SK-N-SH (cell line): Measurements from ENCODE around the gene EEFSEC. TPM values are rescaled to one million over a fixed set of nuclear protein-coding genes. Genes with fewer than 3 reads are reported as not detected.
A peak's percentile ranks its signal among the peaks of the same experiment; 100 is the strongest.

Source experiments
- CTCF ChIA-PET: fragments of 300-600, 350-600 bp; formaldehyde crosslinking; extraction: SDS; loops from one replicate; lab custom pipeline; 2021; lab: Yijun Ruan, JAX
- POLR2A ChIA-PET: fragments of 350-600 bp; sonication (Branson Sonifier 250); formaldehyde crosslinking; extraction: SDS; loops from one replicate; lab custom pipeline; 2020; ENCODE audit warnings: antibody characterized with exemption, inconsistent platforms; lab: Yijun Ruan, JAX
- DNase-seq: peaks from one replicate; pipeline ENCODE4 v3.0.0; 2012
- H2AFZ ChIP-seq: fragments of 200-600 bp; sonication (generic); 2 replicates; pipeline ENCODE4 v1.8.1; 2016; ENCODE audit warnings: antibody characterized with exemption, mild to moderate bottlenecking, low read depth
- H3F3A ChIP-seq: fragments of 200-600 bp; sonication (generic); replicated peaks from 2 replicates; pipeline ENCODE3; 2016; ENCODE audit warnings: antibody characterized with exemption, mild to moderate bottlenecking; ENCODE audit not compliant: insufficient read depth
- H3K27ac ChIP-seq, 2 experiments: fragments of 200-500 bp in 1 of 2; fragments of 200-600 bp in 1 of 2; sonication (Bioruptor generic) in 1 of 2; sonication (generic), shearing (Covaris generic) in 1 of 2; 2 replicates each; pipeline versions ENCODE4 v1.5.1 to v1.6.1; 2014 to 2016; ENCODE audit warnings: low read depth in 2 of 2, inconsistent platforms in 1 of 2, low read length in 1 of 2, mild to moderate bottlenecking in 1 of 2, mixed read lengths in 1 of 2
- H3K27me3 ChIP-seq: fragments of 200-600 bp; sonication (generic), shearing (Covaris generic); 2 replicates; pipeline ENCODE4 v1.6.1; 2016; ENCODE audit warnings: mixed run types; ENCODE audit not compliant: insufficient read depth
- H3K36me3 ChIP-seq, 2 experiments: fragments of 200-500 bp in 1 of 2; fragments of 200-600 bp in 1 of 2; sonication (Bioruptor generic) in 1 of 2; sonication (generic) in 1 of 2; replicated peaks in 1 of 2; 2 replicates each; pipeline versions ENCODE3 to v1.5.1; 2014 to 2016; ENCODE audit warnings: low read length in 1 of 2, mild to moderate bottlenecking in 1 of 2; ENCODE audit not compliant: insufficient read depth in 2 of 2, control insufficient read depth in 1 of 2
- H3K4me1 ChIP-seq, 2 experiments: fragments of 200-500 bp in 1 of 2; fragments of 200-600 bp in 1 of 2; sonication (Bioruptor generic) in 1 of 2; sonication (generic), shearing (Covaris generic) in 1 of 2; 2 replicates each; pipeline versions ENCODE4 v1.5.1 to v1.6.1; 2014 to 2016; ENCODE audit warnings: low read depth in 1 of 2, low read length in 1 of 2, mixed run types in 1 of 2; ENCODE audit not compliant: insufficient read depth in 2 of 2, control insufficient read depth in 1 of 2
- H3K4me2 ChIP-seq: fragments of 200-600 bp; sonication (generic), shearing (Covaris generic); 2 replicates; pipeline ENCODE4 v1.6.1; 2017; ENCODE audit warnings: mixed run types
- H3K4me3 ChIP-seq, 2 experiments: fragments of 200-500 bp in 1 of 2; fragments of 200-600 bp in 1 of 2; sonication (Bioruptor generic) in 1 of 2; sonication (generic), shearing (Covaris generic) in 1 of 2; 2 replicates each; pipeline versions ENCODE4 v1.5.1 to v1.8.1; 2014 to 2016; ENCODE audit warnings: low read depth in 2 of 2, inconsistent platforms in 1 of 2, low read length in 1 of 2, mild to moderate bottlenecking in 1 of 2, mixed read lengths in 1 of 2, moderate library complexity in 1 of 2
- H3K79me2 ChIP-seq: fragments of 200-600 bp; sonication (generic); 2 replicates; pipeline ENCODE4 v1.8.1; 2017; ENCODE audit warnings: mild to moderate bottlenecking; ENCODE audit not compliant: insufficient read depth
- H3K9ac ChIP-seq: fragments of 200-600 bp; sonication (generic); 2 replicates; pipeline ENCODE4 v1.6.1; 2017; ENCODE audit warnings: mixed run types
- H3K9me2 ChIP-seq: fragments of 200-600 bp; sonication (generic); 2 replicates; pipeline ENCODE4 v1.6.1; 2017; ENCODE audit warnings: mixed run types
- H3K9me3 ChIP-seq: fragments of 200-600 bp; sonication (generic); 2 replicates; pipeline ENCODE4 v1.6.1; 2017; ENCODE audit warnings: mixed run types, mild to moderate bottlenecking, moderate library complexity
- H4K20me1 ChIP-seq: fragments of 200-600 bp; sonication (generic); 2 replicates; pipeline ENCODE4 v1.6.1; 2017; ENCODE audit warnings: mild to moderate bottlenecking, mixed run types; ENCODE audit not compliant: insufficient read depth
- EP300 ChIP-seq, 2 experiments: IDR thresholded peaks; 2 replicates each; pipeline versions ENCODE4 v1.4.0 to v1.6.1; 2012; ENCODE audit warnings: borderline replicate concordance in 1 of 2, low read depth in 1 of 2, low read length in 1 of 2
- EZH2phosphoT487 ChIP-seq: fragments of 200-600 bp; sonication (generic); IDR thresholded peaks from 2 replicates; pipeline ENCODE4 v1.6.1; 2017; ENCODE audit warnings: low read depth, mixed run types, mild to moderate bottlenecking, antibody characterized with exemption, moderate library complexity, borderline replicate concordance
- FOSL2 ChIP-seq: IDR thresholded peaks from 2 replicates; pipeline ENCODE4 v1.4.0; 2012; ENCODE audit warnings: low read depth, mild to moderate bottlenecking, moderate library complexity, borderline replicate concordance
- FOXJ3 ChIP-seq: sonication (generic); formaldehyde crosslinking; IDR thresholded peaks from 2 replicates; pipeline ENCODE4 v1.5.1; 2020; ENCODE audit warnings: mild to moderate bottlenecking, missing genetic modification reagents
- MEF2A ChIP-seq: IDR thresholded peaks from 2 replicates; pipeline ENCODE4 v1.4.0; 2012; ENCODE audit warnings: low read depth, borderline replicate concordance
- MXI1 ChIP-seq: IDR thresholded peaks from 2 replicates; pipeline ENCODE4 v1.6.1; 2012; ENCODE audit warnings: mild to moderate bottlenecking, low read depth, low read length, improper control_type of control experiment
- RAD21 ChIP-seq: IDR thresholded peaks from 2 replicates; pipeline ENCODE4 v1.6.1; 2012; ENCODE audit warnings: mild to moderate bottlenecking, low read length
- RFX5 ChIP-seq: IDR thresholded peaks from 2 replicates; pipeline ENCODE4 v1.6.1; 2012; ENCODE audit warnings: mild to moderate bottlenecking, improper control_type of control experiment, low read length
- SIN3A ChIP-seq: IDR thresholded peaks from 2 replicates; pipeline ENCODE4 v1.6.1; 2012; ENCODE audit warnings: low read depth, mild to moderate bottlenecking, low read length, moderate library complexity, borderline replicate concordance
- SMC3 ChIP-seq: IDR thresholded peaks from 2 replicates; pipeline ENCODE4 v1.6.1; 2012; ENCODE audit warnings: low read depth, low read length, improper control_type of control experiment
- TAF1 ChIP-seq: IDR thresholded peaks from 2 replicates; pipeline ENCODE4 v1.6.1; 2012; ENCODE audit warnings: low read depth, mild to moderate bottlenecking, low read length, moderate library complexity, borderline replicate concordance
- WGBS: methylation state at CpG from one replicate; pipeline ENCODE4 v1.1.6; 2017; ENCODE audit warnings: low lambda C conversion rate; 5-methylcytosine and 5-hydroxymethylcytosine counted together
- polyA plus RNA-seq, 3 experiments: library from polyadenylated mRNA; depleted of rRNA; stranded (reverse); fragments of >200 nt; gene quantifications; 2 replicates each; pipeline ENCODE4 v1.2.3, GENCODE V29; 2012
- TF ChIP-seq, protein P1 (sequence below): fragments of 200-600 bp; sonication (generic); IDR thresholded peaks from 2 replicates; pipeline ENCODE4 v1.6.1; 2017; ENCODE audit warnings: antibody characterized with exemption, mild to moderate bottlenecking, moderate library complexity
- TF ChIP-seq, protein P2 (sequence below): IDR thresholded peaks from 2 replicates; pipeline ENCODE4 v1.4.0; 2012; ENCODE audit warnings: low read depth, borderline replicate concordance
- TF ChIP-seq, protein P3 (sequence below): fragments of 150-350 bp; IDR thresholded peaks from 2 replicates; pipeline ENCODE4 v1.6.1; 2017; ENCODE audit warnings: antibody characterized with exemption, low read length, low read depth, borderline replicate concordance
- TF ChIP-seq, protein P4 (sequence below): IDR thresholded peaks from 2 replicates; pipeline ENCODE4 v1.4.0; 2012; ENCODE audit warnings: low read depth, borderline replicate concordance
- TF ChIP-seq, protein P5 (sequence below): fragments of 150-350 bp; IDR thresholded peaks from 2 replicates; pipeline ENCODE4 v1.6.1; 2016; ENCODE audit warnings: mild to moderate bottlenecking, low read depth, low read length

EEFSEC gene
- polyA plus RNA-seq, 1 of the 3 experiments (the other 2 are of a cell fraction) = 12.4 TPM

DNA sequence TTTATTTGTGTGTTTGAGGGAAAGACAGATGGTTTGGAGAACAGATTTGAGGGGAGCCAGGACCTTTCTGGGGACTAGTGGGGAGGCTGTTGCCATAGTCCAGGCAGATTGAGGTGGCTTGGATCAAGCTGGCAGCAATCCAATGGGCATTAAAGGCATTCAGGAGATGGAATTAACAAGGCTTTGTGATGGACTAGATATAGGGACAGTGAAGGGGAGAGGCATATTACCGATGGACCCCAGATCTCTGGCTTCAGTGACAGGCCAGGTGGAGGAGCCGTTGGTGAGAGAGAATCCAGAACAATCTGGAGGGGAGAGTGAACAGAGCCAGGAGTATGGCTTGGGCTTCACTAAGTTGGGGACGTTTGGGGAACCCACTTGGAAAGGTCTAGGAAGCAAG lies 124.8 kb downstream of the EEFSEC start (continued):
- TF ChIP-seq SIN3A (no peak), SMC3 (no peak), RFX5 (no peak), FOSL2 (no peak)

DNA sequence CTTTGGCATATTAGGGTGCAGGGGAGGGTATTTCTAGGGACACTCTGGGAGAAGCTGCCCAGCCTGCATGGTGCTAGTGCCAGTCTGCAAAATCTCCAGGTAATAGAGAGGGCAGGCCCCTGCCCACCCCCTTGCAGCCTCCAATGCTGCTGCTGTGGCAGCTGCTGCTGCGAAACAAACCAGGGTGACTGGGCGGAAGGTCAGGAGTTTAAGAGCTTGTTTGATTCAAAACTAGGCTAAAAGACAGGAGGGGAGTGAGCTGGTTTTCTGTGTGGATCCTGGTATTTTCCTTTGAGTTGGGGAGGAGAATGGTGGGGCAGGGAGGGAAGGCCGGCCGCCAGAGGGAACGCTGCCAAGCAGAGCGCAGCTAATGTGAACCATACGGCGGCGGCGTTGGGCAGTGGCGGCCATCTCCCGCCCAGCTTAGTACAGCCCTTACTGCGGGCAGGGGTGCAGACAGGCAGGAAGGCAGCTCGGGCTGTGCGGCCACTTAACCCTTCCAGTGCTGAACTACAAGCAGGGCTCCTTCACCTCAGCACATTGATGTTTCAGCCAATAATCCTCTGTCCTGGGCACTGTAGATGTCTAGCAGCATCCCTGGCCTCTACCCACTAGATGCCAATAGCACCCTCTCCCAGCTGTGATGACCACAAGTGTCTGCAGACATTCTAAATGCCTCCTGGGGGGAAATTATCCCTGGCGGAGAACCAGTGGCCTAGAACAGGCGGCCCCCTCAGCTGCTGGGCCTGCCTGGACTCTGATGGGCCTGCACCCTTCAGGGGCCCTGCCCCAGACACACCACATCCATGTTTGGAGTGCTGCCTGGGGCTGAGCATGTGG lies 125.7 kb downstream of the EEFSEC start:
- CTCF ChIA-PET = interaction anchor here (0.7 to 2.6 kb wide), 27 partner anchors 9 to 219 kb away, joined by 3 to 12 read pairs (median 5); no protein-coding TSS in a partner anchor
- peak overlapping the region; percentile 62 to 100 for H3K27ac ChIP-seq
- no peak; the same call in 1 of the 2 replicates for TF ChIP-seq RAD21
- TF ChIP-seq SMC3 = no peak; the same call in 1 of the 2 replicates
- TF ChIP-seq, protein P1, sequence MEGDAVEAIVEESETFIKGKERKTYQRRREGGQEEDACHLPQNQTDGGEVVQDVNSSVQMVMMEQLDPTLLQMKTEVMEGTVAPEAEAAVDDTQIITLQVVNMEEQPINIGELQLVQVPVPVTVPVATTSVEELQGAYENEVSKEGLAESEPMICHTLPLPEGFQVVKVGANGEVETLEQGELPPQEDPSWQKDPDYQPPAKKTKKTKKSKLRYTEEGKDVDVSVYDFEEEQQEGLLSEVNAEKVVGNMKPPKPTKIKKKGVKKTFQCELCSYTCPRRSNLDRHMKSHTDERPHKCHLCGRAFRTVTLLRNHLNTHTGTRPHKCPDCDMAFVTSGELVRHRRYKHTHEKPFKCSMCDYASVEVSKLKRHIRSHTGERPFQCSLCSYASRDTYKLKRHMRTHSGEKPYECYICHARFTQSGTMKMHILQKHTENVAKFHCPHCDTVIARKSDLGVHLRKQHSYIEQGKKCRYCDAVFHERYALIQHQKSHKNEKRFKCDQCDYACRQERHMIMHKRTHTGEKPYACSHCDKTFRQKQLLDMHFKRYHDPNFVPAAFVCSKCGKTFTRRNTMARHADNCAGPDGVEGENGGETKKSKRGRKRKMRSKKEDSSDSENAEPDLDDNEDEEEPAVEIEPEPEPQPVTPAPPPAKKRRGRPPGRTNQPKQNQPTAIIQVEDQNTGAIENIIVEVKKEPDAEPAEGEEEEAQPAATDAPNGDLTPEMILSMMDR = no peak
- TF ChIP-seq SIN3A = no peak
- no peak for TF ChIP-seq TAF1
- TF ChIP-seq, protein P2, sequence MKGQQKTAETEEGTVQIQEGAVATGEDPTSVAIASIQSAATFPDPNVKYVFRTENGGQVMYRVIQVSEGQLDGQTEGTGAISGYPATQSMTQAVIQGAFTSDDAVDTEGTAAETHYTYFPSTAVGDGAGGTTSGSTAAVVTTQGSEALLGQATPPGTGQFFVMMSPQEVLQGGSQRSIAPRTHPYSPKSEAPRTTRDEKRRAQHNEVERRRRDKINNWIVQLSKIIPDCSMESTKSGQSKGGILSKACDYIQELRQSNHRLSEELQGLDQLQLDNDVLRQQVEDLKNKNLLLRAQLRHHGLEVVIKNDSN = 0 out of 2 replicates have a peak, but pooled peaks have one; percentile 26
- TF ChIP-seq, protein P3, sequence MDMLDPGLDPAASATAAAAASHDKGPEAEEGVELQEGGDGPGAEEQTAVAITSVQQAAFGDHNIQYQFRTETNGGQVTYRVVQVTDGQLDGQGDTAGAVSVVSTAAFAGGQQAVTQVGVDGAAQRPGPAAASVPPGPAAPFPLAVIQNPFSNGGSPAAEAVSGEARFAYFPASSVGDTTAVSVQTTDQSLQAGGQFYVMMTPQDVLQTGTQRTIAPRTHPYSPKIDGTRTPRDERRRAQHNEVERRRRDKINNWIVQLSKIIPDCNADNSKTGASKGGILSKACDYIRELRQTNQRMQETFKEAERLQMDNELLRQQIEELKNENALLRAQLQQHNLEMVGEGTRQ = no peak
- TF ChIP-seq MEF2A = no peak
- no peak for TF ChIP-seq MXI1
- no peak; the same call in 1 of the 2 replicates for TF ChIP-seq FOXJ3 (CRISPR knock-in tag)
- TF ChIP-seq, protein P4, sequence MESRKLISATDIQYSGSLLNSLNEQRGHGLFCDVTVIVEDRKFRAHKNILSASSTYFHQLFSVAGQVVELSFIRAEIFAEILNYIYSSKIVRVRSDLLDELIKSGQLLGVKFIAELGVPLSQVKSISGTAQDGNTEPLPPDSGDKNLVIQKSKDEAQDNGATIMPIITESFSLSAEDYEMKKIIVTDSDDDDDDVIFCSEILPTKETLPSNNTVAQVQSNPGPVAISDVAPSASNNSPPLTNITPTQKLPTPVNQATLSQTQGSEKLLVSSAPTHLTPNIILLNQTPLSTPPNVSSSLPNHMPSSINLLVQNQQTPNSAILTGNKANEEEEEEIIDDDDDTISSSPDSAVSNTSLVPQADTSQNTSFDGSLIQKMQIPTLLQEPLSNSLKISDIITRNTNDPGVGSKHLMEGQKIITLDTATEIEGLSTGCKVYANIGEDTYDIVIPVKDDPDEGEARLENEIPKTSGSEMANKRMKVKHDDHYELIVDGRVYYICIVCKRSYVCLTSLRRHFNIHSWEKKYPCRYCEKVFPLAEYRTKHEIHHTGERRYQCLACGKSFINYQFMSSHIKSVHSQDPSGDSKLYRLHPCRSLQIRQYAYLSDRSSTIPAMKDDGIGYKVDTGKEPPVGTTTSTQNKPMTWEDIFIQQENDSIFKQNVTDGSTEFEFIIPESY = peak; percentile 34; the same call in 1 of the 2 replicates
- TF ChIP-seq, protein P5, sequence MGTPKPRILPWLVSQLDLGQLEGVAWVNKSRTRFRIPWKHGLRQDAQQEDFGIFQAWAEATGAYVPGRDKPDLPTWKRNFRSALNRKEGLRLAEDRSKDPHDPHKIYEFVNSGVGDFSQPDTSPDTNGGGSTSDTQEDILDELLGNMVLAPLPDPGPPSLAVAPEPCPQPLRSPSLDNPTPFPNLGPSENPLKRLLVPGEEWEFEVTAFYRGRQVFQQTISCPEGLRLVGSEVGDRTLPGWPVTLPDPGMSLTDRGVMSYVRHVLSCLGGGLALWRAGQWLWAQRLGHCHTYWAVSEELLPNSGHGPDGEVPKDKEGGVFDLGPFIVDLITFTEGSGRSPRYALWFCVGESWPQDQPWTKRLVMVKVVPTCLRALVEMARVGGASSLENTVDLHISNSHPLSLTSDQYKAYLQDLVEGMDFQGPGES = no peak
- TF ChIP-seq EP300 (IDR thresholded peaks at IDR 0.05; ENCODE audit: borderline replicate concordance in 1 of 2, low read depth in 1 of 2, low read length in 1 of 2) = peak; percentile 74 to 90
- no peak for TF ChIP-seq EZH2phosphoT487

More for the DNA sequence above, 125.7 kb downstream of the EEFSEC start:
- peak overlapping the region; percentile 24; the same call in 1 of the 2 replicates for H3K9ac ChIP-seq
- H3K79me2 ChIP-seq = no peaks in the 10 kb centered on the region
- no peaks in the 10 kb centered on the region for H3K9me3 ChIP-seq
- no peaks in the 10 kb centered on the region for H4K20me1 ChIP-seq
- peaks cover 45 to 98% of the 10 kb centered on the region in 2 experiments for H3K4me1 ChIP-seq
- H3K36me3 ChIP-seq = no peaks in the 10 kb centered on the region
- peaks cover 8% of the 10 kb centered on the region for H3F3A ChIP-seq
- H3K4me3 ChIP-seq = no peak overlapping the region; a peak in 1 of 4 replicates
- H3K4me2 ChIP-seq = peak overlapping the region; percentile 75
- DNase-seq = peak; percentile 88
- WGBS = 5% methylated on average over 5 of the region's 17 CpGs
- no peak overlapping the region for H2AFZ ChIP-seq
- H3K27me3 ChIP-seq = no peaks in the 10 kb centered on the region
- POLR2A ChIA-PET = interaction anchor here (0.8 to 2.4 kb wide), 17 partner anchors 9 to 218 kb away, joined by 3 to 38 read pairs (median 4); partner anchors contain the start of gene GATA2
- no peaks in the 10 kb centered on the region for H3K9me2 ChIP-seq
